Activated CD8-positive, alpha-beta T cell treated with anti-CD3 and anti-CD28 coated beads for 36 hours (primary cell): ENCODE results near the gene FGD3. TPM values are rescaled to one million over a fixed set of nuclear protein-coding genes. Genes with fewer than 3 reads are reported as not detected.

Experiments used
- ATAC-seq: fragments of 200-7000 bp; cut with Tn5 transposase; one replicate; pipeline ENCODE4 v1.10.0; 2021; ENCODE audit warnings: mild to moderate bottlenecking, moderate library complexity
- CTCF ChIA-PET: fragments of 350-600 bp; sonication (Branson Sonifier 250); formaldehyde crosslinking; loops from one replicate; lab custom pipeline; 2021; ENCODE audit warnings: antibody characterized with exemption; lab: Charles Lee
- POLR2A ChIA-PET: fragments of 350-600 bp; sonication (Branson Sonifier 250); formaldehyde crosslinking; loops from one replicate; lab custom pipeline; 2021; ENCODE audit warnings: antibody characterized with exemption; lab: Charles Lee
- DNase-seq: peaks from one replicate; pipeline ENCODE4 v3.0.0-alpha.2; 2020
- H3K27ac Mint-ChIP-seq: one replicate; pipeline ENCODE4 v1.8.0; 2021; ENCODE audit warnings: mild to moderate bottlenecking, mixed read lengths
- H3K27me3 Mint-ChIP-seq: one replicate; pipeline ENCODE4 v1.8.0; 2021; ENCODE audit warnings: mixed read lengths
- H3K36me3 Mint-ChIP-seq: one replicate; pipeline ENCODE4 v1.8.0; 2021; ENCODE audit warnings: low read depth, mixed read lengths
- H3K4me1 Mint-ChIP-seq: one replicate; pipeline ENCODE4 v1.8.0; 2021; ENCODE audit warnings: low read depth, mixed read lengths
- H3K4me3 Mint-ChIP-seq: one replicate; pipeline ENCODE4 v1.8.0; 2021; ENCODE audit warnings: mild to moderate bottlenecking, moderate library complexity, mixed read lengths
- H3K9me3 Mint-ChIP-seq: one replicate; pipeline ENCODE4 v1.8.0; 2021; ENCODE audit warnings: mixed read lengths
- intact Hi-C: fragments of 100-400 bp; cut with micrococcal nuclease; formaldehyde crosslinking; loops from one replicate; pipeline ENCODE4 v1.10.0; 2022
- total RNA-seq, 2 experiments: library from RNA; stranded (reverse); gene quantifications; one replicate each; pipeline ENCODE4 v1.2.3, GENCODE V29; 2021
- TF ChIP-seq, protein P1 (sequence below): fragments of 200-600 bp; IDR thresholded peaks from one replicate; pipeline ENCODE4 v1.8.0; 2022; ENCODE audit warnings: antibody characterized with exemption, mild to moderate bottlenecking

The FGD3 gene
- total RNA-seq, 2 experiments from 2014 or later: 41.6 to 43.5 TPM

DNA sequence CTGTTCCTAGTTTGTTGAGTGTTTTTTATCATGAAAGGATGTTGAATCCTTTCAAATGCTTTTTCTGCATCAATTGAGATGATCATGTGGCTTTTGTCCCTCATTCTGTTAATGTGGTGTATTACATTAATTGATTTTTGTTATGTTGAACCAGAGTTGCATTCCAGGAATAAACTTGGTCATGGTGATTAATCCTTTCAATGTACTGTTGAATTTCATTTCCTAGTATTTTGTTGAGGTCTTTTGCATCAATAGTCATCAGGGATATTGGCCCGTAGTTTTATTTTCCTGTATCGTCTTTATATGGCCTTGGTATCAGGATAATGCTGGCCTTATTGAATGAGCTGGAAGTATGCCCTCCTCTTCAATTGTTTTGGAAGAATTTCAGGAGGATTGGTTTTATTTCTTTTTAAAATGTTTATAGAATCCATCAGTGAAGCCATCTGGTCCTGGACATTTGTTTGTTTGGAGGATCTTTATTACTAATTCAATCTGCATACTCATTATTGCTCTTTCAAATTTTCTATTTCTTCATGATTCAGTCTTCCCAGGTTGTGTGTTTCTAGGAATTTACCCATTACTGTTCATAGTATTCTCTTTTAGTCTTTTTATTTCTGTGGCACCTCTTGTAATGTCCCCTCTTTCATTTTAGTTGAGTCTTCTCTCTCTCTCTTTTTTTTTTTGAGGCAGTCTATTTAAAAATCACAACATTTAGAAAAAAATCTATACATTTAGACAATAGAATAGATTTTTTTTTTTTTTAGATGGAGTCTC, 32.1 kb downstream of the FGD3 start:
- H3K4me3 Mint-ChIP-seq: peak overlapping the region; percentile 3
- H3K9me3 Mint-ChIP-seq: peaks cover 27% of the 10 kb centered on the region
- no peaks in the 10 kb centered on the region for H3K27me3 Mint-ChIP-seq
- CTCF ChIA-PET: interaction anchor here (0.9 to 1.8 kb wide), 7 partner anchors 9 to 841 kb away, joined by 3 to 5 read pairs (median 4); no protein-coding TSS in a partner anchor
- TF ChIP-seq, protein P1, sequence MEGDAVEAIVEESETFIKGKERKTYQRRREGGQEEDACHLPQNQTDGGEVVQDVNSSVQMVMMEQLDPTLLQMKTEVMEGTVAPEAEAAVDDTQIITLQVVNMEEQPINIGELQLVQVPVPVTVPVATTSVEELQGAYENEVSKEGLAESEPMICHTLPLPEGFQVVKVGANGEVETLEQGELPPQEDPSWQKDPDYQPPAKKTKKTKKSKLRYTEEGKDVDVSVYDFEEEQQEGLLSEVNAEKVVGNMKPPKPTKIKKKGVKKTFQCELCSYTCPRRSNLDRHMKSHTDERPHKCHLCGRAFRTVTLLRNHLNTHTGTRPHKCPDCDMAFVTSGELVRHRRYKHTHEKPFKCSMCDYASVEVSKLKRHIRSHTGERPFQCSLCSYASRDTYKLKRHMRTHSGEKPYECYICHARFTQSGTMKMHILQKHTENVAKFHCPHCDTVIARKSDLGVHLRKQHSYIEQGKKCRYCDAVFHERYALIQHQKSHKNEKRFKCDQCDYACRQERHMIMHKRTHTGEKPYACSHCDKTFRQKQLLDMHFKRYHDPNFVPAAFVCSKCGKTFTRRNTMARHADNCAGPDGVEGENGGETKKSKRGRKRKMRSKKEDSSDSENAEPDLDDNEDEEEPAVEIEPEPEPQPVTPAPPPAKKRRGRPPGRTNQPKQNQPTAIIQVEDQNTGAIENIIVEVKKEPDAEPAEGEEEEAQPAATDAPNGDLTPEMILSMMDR: no peak
- intact Hi-C loops: no loop called here
- H3K27ac Mint-ChIP-seq: peak overlapping the region; percentile 88
- POLR2A ChIA-PET: interaction anchor here (0.8 to 1.5 kb wide), 4 partner anchors 8 to 24 kb away, joined by 3 to 6 read pairs (median 3); no protein-coding TSS in a partner anchor
- peaks cover 72% of the 10 kb centered on the region for H3K4me1 Mint-ChIP-seq
- DNase-seq (no peak), ATAC-seq (peak; percentile 15)
- peaks cover 74% of the 10 kb centered on the region for H3K36me3 Mint-ChIP-seq

DNA sequence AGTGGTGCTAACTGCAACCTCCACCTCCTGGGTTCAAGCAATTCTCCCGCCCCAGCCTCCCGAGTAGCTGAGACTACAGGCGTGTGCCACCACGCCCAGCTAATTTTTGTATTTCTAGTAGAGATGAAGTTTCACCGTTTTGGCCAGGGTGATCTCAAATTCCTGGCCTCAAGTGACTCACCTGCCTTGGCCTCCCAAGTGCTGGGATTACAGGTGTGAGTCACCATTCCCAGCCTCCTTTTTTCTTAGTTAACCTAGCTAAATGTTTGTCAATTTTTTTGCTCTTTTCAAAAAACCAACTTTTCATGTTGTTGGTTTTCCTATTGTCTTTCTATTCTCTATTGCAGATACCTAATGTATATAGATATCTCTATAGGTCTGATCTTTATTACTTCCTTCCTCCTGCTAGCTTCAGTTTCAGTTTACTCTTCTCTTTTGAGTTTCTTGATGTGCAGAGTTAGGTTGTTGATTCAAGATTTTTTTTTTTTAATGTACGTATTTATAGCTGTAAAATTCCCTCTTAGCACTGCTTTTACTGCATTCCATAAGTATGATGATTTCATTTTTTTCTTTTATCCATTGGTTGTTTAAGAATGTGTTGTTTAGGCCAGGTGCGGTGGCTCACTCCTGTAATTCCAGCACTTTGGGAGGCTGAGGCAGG, 32.9 kb downstream of the FGD3 start:
- intact Hi-C loops: no loop called here
- DNase-seq (no peak), ATAC-seq (peak; percentile 17)
- no peaks in the 10 kb centered on the region for H3K27me3 Mint-ChIP-seq
- CTCF ChIA-PET: interaction anchor here (0.9 to 1.8 kb wide), 7 partner anchors 10 to 841 kb away, joined by 3 to 5 read pairs (median 4); no protein-coding TSS in a partner anchor
- peak overlapping the region; percentile 21 for H3K4me3 Mint-ChIP-seq
- H3K27ac Mint-ChIP-seq: peak overlapping the region; percentile 88
- TF ChIP-seq, protein P1: no peak
- H3K9me3 Mint-ChIP-seq: peaks cover 29% of the 10 kb centered on the region
- POLR2A ChIA-PET: interaction anchor here (0.8 to 1.5 kb wide), 3 partner anchors 9 to 25 kb away, joined by 3 to 6 read pairs (median 3); no protein-coding TSS in a partner anchor
- H3K4me1 Mint-ChIP-seq: peaks cover 71% of the 10 kb centered on the region
- peaks cover 80% of the 10 kb centered on the region for H3K36me3 Mint-ChIP-seq

DNA sequence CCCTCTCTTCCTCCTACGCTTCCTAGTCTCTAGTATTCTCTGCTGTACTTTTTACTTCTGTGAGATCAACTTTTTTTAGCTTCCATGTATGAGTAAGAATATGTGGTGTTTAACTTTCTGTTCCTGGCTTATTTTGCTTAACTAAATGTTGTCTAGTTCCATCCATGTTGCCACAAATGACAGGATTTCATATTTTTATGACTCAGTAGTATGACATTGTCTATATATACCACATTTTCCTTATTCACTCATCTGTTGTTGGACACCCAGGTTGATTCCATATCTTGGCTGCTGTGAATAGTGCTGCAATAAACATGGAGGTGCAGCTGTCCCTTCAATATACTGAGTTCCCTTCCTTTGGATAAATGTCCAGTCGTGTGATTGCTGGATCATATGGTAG, 34.8 kb downstream of the FGD3 start:
- DNase-seq: no peak
- Mint-ChIP-seq H3K4me1 (peaks cover 69% of the 10 kb centered on the region), H3K9me3 (peaks cover 33% of the 10 kb centered on the region), H3K36me3 (peaks cover 90% of the 10 kb centered on the region), H3K27ac (peak overlapping the region; percentile 60), H3K27me3 (no peaks in the 10 kb centered on the region), H3K4me3 (no peak overlapping the region)
- ATAC-seq: no peak
- TF ChIP-seq, protein P1: no peak
- CTCF ChIA-PET: interaction anchor here (0.8 to 3.4 kb wide), 2 partner anchors 22 to 25 kb away, joined by 5 to 16 read pairs; no protein-coding TSS in a partner anchor
- intact Hi-C loops: no loop called here
- POLR2A ChIA-PET: interaction anchor here (0.6 to 1.6 kb wide), 4 partner anchors 12 to 307 kb away, joined by 3 to 4 read pairs (median 4); no protein-coding TSS in a partner anchor

DNA sequence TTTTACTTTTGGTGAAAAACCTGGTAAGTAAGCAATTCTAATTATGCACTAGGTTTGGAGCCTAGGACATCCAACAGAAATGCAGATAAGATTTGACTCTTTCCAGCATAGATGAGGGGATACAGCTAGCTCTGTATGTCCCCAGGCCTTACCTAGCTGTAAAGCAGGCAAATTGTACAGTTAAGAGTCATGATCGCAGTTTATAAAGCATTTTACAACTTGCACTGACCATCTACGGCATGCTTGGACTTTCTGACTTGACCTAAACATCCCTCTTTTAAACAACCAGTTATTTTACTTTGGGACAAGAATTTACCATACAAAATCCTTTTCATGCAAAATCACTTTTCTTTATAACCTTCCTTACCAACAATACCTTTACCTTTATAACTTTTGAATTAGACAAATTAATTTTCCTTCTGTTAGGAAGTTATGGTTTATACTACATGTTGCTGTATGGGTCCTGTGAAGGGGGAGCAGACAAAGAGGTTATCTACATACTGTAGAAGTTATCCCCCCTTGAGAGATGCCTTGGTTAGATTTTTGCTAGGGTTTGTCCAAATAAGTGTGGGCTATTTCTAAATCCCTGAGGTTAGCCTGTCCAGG, 36.8 kb downstream of the FGD3 start:
- H3K27ac Mint-ChIP-seq: peak overlapping the region; percentile 34

More for the DNA sequence above, 36.8 kb downstream of the FGD3 start:
- ChIA-PET POLR2A (no interaction called here), CTCF (interaction anchor here (3.4 kb wide), 1 partner anchor 20 kb away, joined by 16 read pairs; no protein-coding TSS in a partner anchor)
- no peak for ATAC-seq
- Mint-ChIP-seq H3K27me3 (no peaks in the 10 kb centered on the region), H3K4me3 (no peak overlapping the region), H3K36me3 (peaks cover 91% of the 10 kb centered on the region), H3K4me1 (peaks cover 71% of the 10 kb centered on the region), H3K9me3 (peaks cover 33% of the 10 kb centered on the region)
- TF ChIP-seq, protein P1: no peak
- intact Hi-C loops: no loop called here
- peak; percentile 74 for DNase-seq
